ENCODE data around the gene SSPN.

The SSPN gene

GRCh38 chr12:26271024-26271423, 75.7 kb downstream of the SSPN start:
- Histone ChIP-seq H3K36me3 (ENCODE audit: insufficient read depth, low read length) (no peaks in the 10 kb centered on the region), H4K20me1 (ENCODE audit: insufficient read depth, low read length) (no peaks in the 10 kb centered on the region), H3K4me3 (ENCODE audit: low read depth in 1 of 2, low read length in 2 of 2) (no peak overlapping the region), H3K9me3 (ENCODE audit: insufficient read depth, low read length, severe bottlenecking) (no peaks in the 10 kb centered on the region), H3K9ac (ENCODE audit: low read depth, low read length) (no peak overlapping the region), H3K79me2 (ENCODE audit: insufficient read depth, low read length) (no peaks in the 10 kb centered on the region), H3K27me3 (ENCODE audit: insufficient read depth, low read length, poor library complexity) (no peaks in the 10 kb centered on the region), H3K27ac (ENCODE audit: low read length) (no peak overlapping the region), H3K4me2 (ENCODE audit: insufficient read depth, low read length) (no peak overlapping the region), H3K4me1 (ENCODE audit: insufficient read depth, low read length) (no peaks in the 10 kb centered on the region), H2AFZ (ENCODE audit: low read depth, low read length) (no peak overlapping the region)
- DNase-seq, result no peak
- no peak for TF ChIP-seq EZH2 (IDR thresholded peaks at IDR 0.05; ENCODE audit: borderline replicate concordance, low read depth, low read length, severe bottlenecking)
- TF ChIP-seq CTCF (IDR thresholded peaks at IDR 0.05; ENCODE audit: borderline replicate concordance, extremely low read depth, low read length, poor library complexity, severe bottlenecking), result no peak
- ATAC-seq (ENCODE audit: insufficient read depth, low read depth), result no peak

GRCh38 chr12:26271889-26272492, 76.6 kb downstream of the SSPN start:
- DNase-seq (no peak), ATAC-seq (ENCODE audit: insufficient read depth, low read depth) (no peak)
- Histone ChIP-seq H3K36me3 (ENCODE audit: insufficient read depth, low read length) (no peaks in the 10 kb centered on the region), H3K9me3 (ENCODE audit: insufficient read depth, low read length, severe bottlenecking) (no peaks in the 10 kb centered on the region), H3K4me1 (ENCODE audit: insufficient read depth, low read length) (no peaks in the 10 kb centered on the region), H3K4me3 (ENCODE audit: low read depth in 1 of 2, low read length in 2 of 2) (no peak overlapping the region), H3K9ac (ENCODE audit: low read depth, low read length) (no peak overlapping the region), H4K20me1 (ENCODE audit: insufficient read depth, low read length) (no peaks in the 10 kb centered on the region), H3K27me3 (ENCODE audit: insufficient read depth, low read length, poor library complexity) (no peaks in the 10 kb centered on the region), H3K4me2 (ENCODE audit: insufficient read depth, low read length) (no peak overlapping the region), H3K27ac (ENCODE audit: low read length) (no peak overlapping the region), H2AFZ (ENCODE audit: low read depth, low read length) (no peak overlapping the region), H3K79me2 (ENCODE audit: insufficient read depth, low read length) (no peaks in the 10 kb centered on the region)
- no peak for TF ChIP-seq EZH2 (IDR thresholded peaks at IDR 0.05; ENCODE audit: borderline replicate concordance, low read depth, low read length, severe bottlenecking)
- TF ChIP-seq CTCF (IDR thresholded peaks at IDR 0.05; ENCODE audit: borderline replicate concordance, extremely low read depth, low read length, poor library complexity, severe bottlenecking), result no peak

- no peak overlapping the region for H3K9ac ChIP-seq (ENCODE audit: low read depth, low read length)
- no peaks in the 10 kb centered on the region for H3K79me2 ChIP-seq (ENCODE audit: insufficient read depth, low read length)
- H3K4me2 ChIP-seq (ENCODE audit: insufficient read depth, low read length), result no peak overlapping the region
- H2AFZ ChIP-seq (ENCODE audit: low read depth, low read length), result no peak overlapping the region
- no peak for DNase-seq
- no peak for ATAC-seq (ENCODE audit: insufficient read depth, low read depth)
- H3K4me1 ChIP-seq (ENCODE audit: insufficient read depth, low read length), result no peaks in the 10 kb centered on the region
- no peaks in the 10 kb centered on the region for H3K36me3 ChIP-seq (ENCODE audit: insufficient read depth, low read length)
- H3K27me3 ChIP-seq (ENCODE audit: insufficient read depth, low read length, poor library complexity), result no peaks in the 10 kb centered on the region
- no peak overlapping the region for H3K4me3 ChIP-seq (ENCODE audit: low read depth in 1 of 2, low read length in 2 of 2)
- no peak overlapping the region for H3K27ac ChIP-seq (ENCODE audit: low read length)
- TF ChIP-seq EZH2 (IDR thresholded peaks at IDR 0.05; ENCODE audit: borderline replicate concordance, low read depth, low read length, severe bottlenecking) (no peak), CTCF (IDR thresholded peaks at IDR 0.05; ENCODE audit: borderline replicate concordance, extremely low read depth, low read length, poor library complexity, severe bottlenecking) (no peak)
- H3K9me3 ChIP-seq (ENCODE audit: insufficient read depth, low read length, severe bottlenecking), result no peaks in the 10 kb centered on the region
- no peaks in the 10 kb centered on the region for H4K20me1 ChIP-seq (ENCODE audit: insufficient read depth, low read length)
These were observed 77.5 kb downstream of the SSPN start for GRCh38 chr12:26272851-26273250.
